ENCODE results near the gene ZMYND15. TPM values are rescaled to one million over a fixed set of nuclear protein-coding genes. Genes with fewer than 3 reads are reported as not detected.
A peak's percentile ranks its signal among the peaks of the same experiment; 100 is the strongest.

The ZMYND15 gene
- total RNA-seq, 1 donor = 1.4 TPM

GRCh38 chr17:4788159-4788806, 48.6 kb downstream of the ZMYND15 start:
- peaks cover 30% of the 10 kb centered on the region for H3K4me1 ChIP-seq (ENCODE audit: insufficient read depth, low read length)
- H3K4me2 ChIP-seq (ENCODE audit: insufficient read depth, low read length) = peak overlapping the region; percentile 82
- no peak overlapping the region for H3K27ac ChIP-seq (ENCODE audit: low read depth, low read length)
- no peaks in the 10 kb centered on the region for H3K79me2 ChIP-seq (ENCODE audit: insufficient read depth, low read length)
- peak; percentile 83 for DNase-seq (ENCODE audit: insufficient read length, low spot score, missing footprints)
- no peaks in the 10 kb centered on the region for H4K20me1 ChIP-seq (ENCODE audit: insufficient read depth, low read length)
- peaks cover 26% of the 10 kb centered on the region for H3K27me3 ChIP-seq (ENCODE audit: insufficient read depth, low read length)
- no peak overlapping the region for H2AFZ ChIP-seq (ENCODE audit: low read length)
- H3K9me3 ChIP-seq (ENCODE audit: low read depth, low read length) = no peaks in the 10 kb centered on the region
- no peak overlapping the region for H3K4me3 ChIP-seq (ENCODE audit: insufficient read depth, low read length)
- TF ChIP-seq CTCF (IDR thresholded peaks at IDR 0.05; ENCODE audit: extremely low read depth, low read depth, low read length) = no peak
- H3K36me3 ChIP-seq (ENCODE audit: insufficient read depth, low read length) = no peaks in the 10 kb centered on the region

- no peaks in the 10 kb centered on the region for H3K36me3 ChIP-seq (ENCODE audit: insufficient read depth, low read length)
- peaks cover 30% of the 10 kb centered on the region for H3K4me1 ChIP-seq (ENCODE audit: insufficient read depth, low read length)
- peak within 1 kb of the TSS; percentile 79 for H3K4me3 ChIP-seq (ENCODE audit: insufficient read depth, low read length)
- peak within 1 kb of the TSS; percentile 82 for H3K4me2 ChIP-seq (ENCODE audit: insufficient read depth, low read length)
- DNase-seq (ENCODE audit: insufficient read length, low spot score, missing footprints) = peak; percentile 88
- TF ChIP-seq CTCF (IDR thresholded peaks at IDR 0.05; ENCODE audit: extremely low read depth, low read depth, low read length) = no peak
- no peaks in the 10 kb centered on the region for H3K79me2 ChIP-seq (ENCODE audit: insufficient read depth, low read length)
- H3K27me3 ChIP-seq (ENCODE audit: insufficient read depth, low read length) = peaks cover 19% of the 10 kb centered on the region
- no peaks in the 10 kb centered on the region for H3K9me3 ChIP-seq (ENCODE audit: low read depth, low read length)
- peak within 1 kb of the TSS; percentile 76 for H2AFZ ChIP-seq (ENCODE audit: low read length)
- H3K27ac ChIP-seq (ENCODE audit: low read depth, low read length) = peak within 1 kb of the TSS; percentile 74
- H4K20me1 ChIP-seq (ENCODE audit: insufficient read depth, low read length) = no peaks in the 10 kb centered on the region
Measured at GRCh38 chr17:4788807-4789700, 49.4 kb downstream of the ZMYND15 start, which contains the start of gene GLTPD2. Gene GLTPD2, plus strand, starts transcription at chr17:4788964. Its CDS starts 48 bp downstream, at chr17:4789012.

- H3K4me2 ChIP-seq (ENCODE audit: insufficient read depth, low read length) = peak overlapping the region; percentile 82
- H2AFZ ChIP-seq (ENCODE audit: low read length) = peak overlapping the region; percentile 76
- H3K4me3 ChIP-seq (ENCODE audit: insufficient read depth, low read length) = peak overlapping the region; percentile 79
- H3K27ac ChIP-seq (ENCODE audit: low read depth, low read length) = peak overlapping the region; percentile 74
- peaks cover 13% of the 10 kb centered on the region for H3K27me3 ChIP-seq (ENCODE audit: insufficient read depth, low read length)
- H4K20me1 ChIP-seq (ENCODE audit: insufficient read depth, low read length) = no peaks in the 10 kb centered on the region
- DNase-seq (ENCODE audit: insufficient read length, low spot score, missing footprints) = no peak
- no peak for TF ChIP-seq CTCF (IDR thresholded peaks at IDR 0.05; ENCODE audit: extremely low read depth, low read depth, low read length)
- H3K79me2 ChIP-seq (ENCODE audit: insufficient read depth, low read length) = no peaks in the 10 kb centered on the region
- no peaks in the 10 kb centered on the region for H3K36me3 ChIP-seq (ENCODE audit: insufficient read depth, low read length)
- no peaks in the 10 kb centered on the region for H3K9me3 ChIP-seq (ENCODE audit: low read depth, low read length)
- H3K4me1 ChIP-seq (ENCODE audit: insufficient read depth, low read length) = peaks cover 30% of the 10 kb centered on the region
Measured at GRCh38 chr17:4789701-4789950, 50.0 kb downstream of the ZMYND15 start.
